IMR-90 (cell line): Measurements from ENCODE around the gene SLC9C2. TPM values are rescaled to one million over a fixed set of nuclear protein-coding genes. Genes with fewer than 3 reads are reported as not detected.

Experiments used
- ATAC-seq: fragments of 200-7000 bp; cut with Tn5 transposase; 2 replicates; pipeline ENCODE4 v1.9.1; 2020; ENCODE audit warnings: low read depth, mild to moderate bottlenecking, moderate library complexity
- BruUV-seq: library from RNA; stranded (reverse); fragments of 400-500 nt; replicated peaks from 2 replicates; lab custom pipeline; 2021; lab: Mats Ljungman, UMichigan
- CTCF ChIA-PET: fragments of 300-600 bp; formaldehyde crosslinking; extraction: SDS; loops from one replicate; lab custom pipeline; 2021; ENCODE audit warnings: antibody characterized with exemption; lab: Yijun Ruan, JAX
- POLR2A ChIA-PET: fragments of 300-600 bp; sonication (Branson Sonifier 250); formaldehyde crosslinking; loops from one replicate; lab custom pipeline; 2022; ENCODE audit warnings: antibody characterized with exemption; ENCODE audit not compliant: unreplicated experiment; lab: Charles Lee
- DNase-seq: peaks from one replicate; pipeline ENCODE4 v3.0.0; 2013
- H2AFZ ChIP-seq: replicated peaks from 2 replicates; pipeline ENCODE3; 2013; ENCODE audit warnings: low read length, mild to moderate bottlenecking; ENCODE audit not compliant: poor library complexity
- H2AK5ac ChIP-seq: 2 replicates; pipeline ENCODE4 v1.6.1; 2013; ENCODE audit warnings: low read depth, low read length, inconsistent platforms
- H2AK9ac ChIP-seq: replicated peaks from 2 replicates; pipeline ENCODE3; 2013; ENCODE audit warnings: mild to moderate bottlenecking, low read depth, low read length, moderate library complexity; ENCODE audit not compliant: poor library complexity
- H2BK120ac ChIP-seq: 2 replicates; pipeline ENCODE4 v1.6.1; 2013; ENCODE audit warnings: low read depth, low read length, inconsistent platforms
- H2BK15ac ChIP-seq: 3 replicates; pipeline ENCODE4 v1.6.1; 2013; ENCODE audit warnings: low read depth, low read length, inconsistent platforms
- H2BK20ac ChIP-seq: 2 replicates; pipeline ENCODE4 v1.6.1; 2013; ENCODE audit warnings: low read depth, mild to moderate bottlenecking, inconsistent platforms, low read length, moderate library complexity
- H2BK5ac ChIP-seq: 2 replicates; pipeline ENCODE4 v1.6.1; 2013; ENCODE audit warnings: mild to moderate bottlenecking, low read depth, low read length, inconsistent platforms; ENCODE audit not compliant: poor library complexity, severe bottlenecking
- H3K14ac ChIP-seq: replicated peaks from 2 replicates; pipeline ENCODE4 v1.6.1; 2013; ENCODE audit warnings: low read depth, low read length, inconsistent platforms
- H3K18ac ChIP-seq: 2 replicates; pipeline ENCODE4 v1.6.1; 2013; ENCODE audit warnings: low read depth, low read length, control low read depth
- H3K23ac ChIP-seq: 2 replicates; pipeline ENCODE4 v1.6.1; 2013; ENCODE audit warnings: low read depth, low read length, inconsistent platforms
- H3K27ac ChIP-seq: 2 replicates; pipeline ENCODE4 v1.5.1; 2013; ENCODE audit warnings: mild to moderate bottlenecking, control low read depth, low read length; ENCODE audit not compliant: insufficient read depth
- H3K27me3 ChIP-seq: 2 replicates; pipeline ENCODE4 v1.6.1; 2013; ENCODE audit warnings: low read length; ENCODE audit not compliant: control insufficient read depth, insufficient read depth
- H3K36me3 ChIP-seq: 2 replicates; pipeline ENCODE4 v1.6.1; 2013; ENCODE audit warnings: low read length, mixed read lengths; ENCODE audit not compliant: control insufficient read depth, insufficient read depth
- H3K4ac ChIP-seq: 2 replicates; pipeline ENCODE4 v1.6.1; 2013; ENCODE audit warnings: low read depth, low read length, inconsistent platforms
- H3K4me1 ChIP-seq: 2 replicates; pipeline ENCODE4 v1.6.1; 2013; ENCODE audit warnings: low read length, mixed read lengths; ENCODE audit not compliant: control insufficient read depth, insufficient read depth
- H3K4me2 ChIP-seq: 2 replicates; pipeline ENCODE4 v1.6.1; 2013; ENCODE audit warnings: low read depth, mild to moderate bottlenecking, control low read depth, low read length, moderate library complexity
- H3K4me3 ChIP-seq: 2 replicates; pipeline ENCODE4 v1.5.1; 2013; ENCODE audit warnings: low read depth, mild to moderate bottlenecking, control low read depth, low read length, moderate library complexity; ENCODE audit not compliant: insufficient read depth
- H3K56ac ChIP-seq: 2 replicates; pipeline ENCODE4 v1.6.1; 2013; ENCODE audit warnings: low read length, inconsistent platforms; ENCODE audit not compliant: insufficient read depth; ENCODE audit errors: extremely low read depth
- H3K79me1 ChIP-seq, 2 experiments: 2 replicates each; pipeline ENCODE4 v1.6.1; 2013; ENCODE audit warnings: low read length in 2 of 2, inconsistent platforms in 1 of 2, low read depth in 1 of 2
- H3K9ac ChIP-seq: 2 replicates; pipeline ENCODE4 v1.6.1; 2013; ENCODE audit warnings: low read depth, low read length, control low read depth
- H3K9me1 ChIP-seq: 2 replicates; pipeline ENCODE4 v1.6.1; 2013; ENCODE audit warnings: low read length, inconsistent platforms; ENCODE audit not compliant: insufficient read depth
- H3K9me3 ChIP-seq: 2 replicates; pipeline ENCODE4 v1.6.1; 2013; ENCODE audit warnings: low read length; ENCODE audit not compliant: control insufficient read depth, insufficient read depth
- H4K20me1 ChIP-seq: 2 replicates; pipeline ENCODE4 v1.6.1; 2013; ENCODE audit warnings: low read length, inconsistent platforms; ENCODE audit not compliant: insufficient read depth
- H4K5ac ChIP-seq: 2 replicates; pipeline ENCODE4 v1.6.1; 2013; ENCODE audit warnings: mild to moderate bottlenecking, low read depth, low read length, control low read depth
- H4K8ac ChIP-seq, 2 experiments: 2 replicates each; pipeline ENCODE4 v1.6.1; 2013; ENCODE audit warnings: low read depth in 2 of 2, low read length in 2 of 2, control low read depth in 1 of 2, inconsistent platforms in 1 of 2
- H4K91ac ChIP-seq: 2 replicates; pipeline ENCODE4 v1.6.1; 2013; ENCODE audit warnings: low read depth, low read length, inconsistent platforms; ENCODE audit not compliant: insufficient read depth
- BHLHE40 ChIP-seq: fragments of 150-350 bp; IDR thresholded peaks from 2 replicates; pipeline ENCODE4 v1.6.1; 2016; ENCODE audit warnings: mild to moderate bottlenecking, low read depth, low read length
- CEBPB ChIP-seq: IDR thresholded peaks from 2 replicates; pipeline ENCODE4 v1.6.1; 2012; ENCODE audit warnings: low read depth, low read length, improper control_type of control experiment
- CTCF ChIP-seq: conservative IDR thresholded peaks from 2 replicates; pipeline ENCODE4 v1.5.1; 2012; ENCODE audit warnings: mild to moderate bottlenecking, low read depth, low read length, improper control_type of control experiment
- ELK1 ChIP-seq: fragments of 150-350 bp; IDR thresholded peaks from 2 replicates; pipeline ENCODE4 v1.6.1; 2016; ENCODE audit warnings: low read depth, mild to moderate bottlenecking, low read length, moderate library complexity, borderline replicate concordance
- FOS ChIP-seq: fragments of 150-350 bp; IDR thresholded peaks from 2 replicates; pipeline ENCODE4 v1.6.1; 2016; ENCODE audit warnings: low read depth, low read length
- MAFK ChIP-seq: IDR thresholded peaks from 2 replicates; pipeline ENCODE4 v1.6.1; 2012; ENCODE audit warnings: low read depth, low read length, improper control_type of control experiment
- MXI1 ChIP-seq: IDR thresholded peaks from 2 replicates; pipeline ENCODE4 v1.6.1; 2012; ENCODE audit warnings: low read depth, mild to moderate bottlenecking, low read length, moderate library complexity, borderline replicate concordance
- NFE2L2 ChIP-seq: fragments of 150-350 bp; IDR thresholded peaks from 2 replicates; pipeline ENCODE4 v1.6.1; 2016; ENCODE audit warnings: low read depth, mild to moderate bottlenecking, low read length
- POLR2A ChIP-seq: IDR thresholded peaks from 2 replicates; pipeline ENCODE4 v1.6.1; 2012; ENCODE audit warnings: mild to moderate bottlenecking, low read depth, low read length
- RAD21 ChIP-seq: IDR thresholded peaks from 2 replicates; pipeline ENCODE4 v1.6.1; 2012; ENCODE audit warnings: low read length, improper control_type of control experiment
- RCOR1 ChIP-seq: IDR thresholded peaks from 2 replicates; pipeline ENCODE4 v1.6.1; 2012; ENCODE audit warnings: mild to moderate bottlenecking, low read length, improper control_type of control experiment; ENCODE audit not compliant: insufficient replicate concordance
- RFX5 ChIP-seq: IDR thresholded peaks from 2 replicates; pipeline ENCODE4 v1.8.0; 2012; ENCODE audit warnings: low read depth, mild to moderate bottlenecking, low read length, moderate library complexity
- SMC3 ChIP-seq: fragments of 150-350 bp; IDR thresholded peaks from 2 replicates; pipeline ENCODE4 v1.6.1; 2016; ENCODE audit warnings: low read depth, mild to moderate bottlenecking, antibody characterized with exemption, low read length, moderate library complexity
- USF2 ChIP-seq: fragments of 150-350 bp; IDR thresholded peaks from 2 replicates; pipeline ENCODE4 v1.6.1; 2017; ENCODE audit warnings: mild to moderate bottlenecking, antibody characterized with exemption, low read length, low read depth
- WGBS, 2 experiments: methylation state at CpG; one replicate each; pipeline versions ENCODE4 v1.1.5 to v1.1.7; 2013; ENCODE audit warnings: missing lambda C conversion rate in 2 of 2; ENCODE audit not compliant: insufficient read length in 1 of 2; ENCODE audit errors: extremely low coverage in 2 of 2; 5-methylcytosine and 5-hydroxymethylcytosine counted together
- dilution Hi-C: fragments of 300-500 bp; cut with HindIII; formaldehyde crosslinking; loops from one replicate; pipeline ENCODE4 v1.14.3; 2018; ENCODE audit warnings: low sequenced_read_pairs; ENCODE audit not compliant: unreplicated experiment
- in situ Hi-C: fragments of 300-500 bp; cut with MboI; formaldehyde crosslinking; loops from 3 replicates; pipeline ENCODE4 v1.14.3; 2019; ENCODE audit warnings: low sequenced_read_pairs, inconsistent platforms, mixed read lengths
- intact Hi-C: fragments of 100-400 bp; cut with micrococcal nuclease; formaldehyde crosslinking; loops from 2 replicates; pipeline ENCODE4 v1.10.0; 2022
- polyA plus RNA-seq, 3 experiments: library from polyadenylated mRNA; depleted of rRNA; stranded (reverse); fragments of >200 nt; gene quantifications; 2 replicates each; pipeline ENCODE4 v1.2.3, GENCODE V29; 2012; ENCODE audit warnings: low replicate concordance in 1 of 3
- total RNA-seq: library from RNA; depleted of rRNA; stranded (reverse); fragments of >200 nt; gene quantifications from 2 replicates; pipeline ENCODE4 v1.2.3, GENCODE V29; 2012

Gene SLC9C2
- total and polyA plus RNA-seq, 2 of the 4 experiments (the other 2 are of a cell fraction): not detected

- 72% methylated on average over 4 of the region's 6 CpGs; no CpG with 5 or more reads in 1 of the 2 experiments for WGBS, 2 experiments
- ATAC-seq: no peak
- Histone ChIP-seq H3K27me3 (no peaks in the 10 kb centered on the region), H2AK9ac (peak overlapping the region; percentile 24), H3K36me3 (no peaks in the 10 kb centered on the region), H3K23ac (no peak overlapping the region), H3K79me1 (no peaks in the 10 kb centered on the region), H2AK5ac (no peak overlapping the region), H3K4me3 (no peak overlapping the region), H3K9me3 (no peaks in the 10 kb centered on the region), H2AFZ (peak overlapping the region; percentile 51), H2BK20ac (no peak overlapping the region), H2BK120ac (no peak overlapping the region), H4K5ac (no peak overlapping the region), H2BK5ac (no peak overlapping the region), H4K8ac (no peak overlapping the region), H3K4me1 (no peaks in the 10 kb centered on the region), H3K9ac (no peak overlapping the region), H3K4ac (no peak overlapping the region), H3K18ac (no peak overlapping the region), H4K91ac (no peak overlapping the region), H3K4me2 (no peak overlapping the region), H3K9me1 (no peaks in the 10 kb centered on the region), H3K27ac (no peak overlapping the region), H2BK15ac (no peak overlapping the region), H3K56ac (no peak overlapping the region), H3K14ac (no peak overlapping the region), H4K20me1 (no peaks in the 10 kb centered on the region)
- POLR2A ChIA-PET: no interaction called here
- DNase-seq: no peak
- dilution Hi-C loops: no loop called here
- in situ Hi-C loops: no loop called here
- no TSS peak for BruUV-seq
- intact Hi-C loops: no loop called here
- CTCF ChIA-PET: interaction anchor here (0.8 to 1.0 kb wide), 2 partner anchors 17 to 1252 kb away, joined by 3 to 4 read pairs; no protein-coding TSS in a partner anchor
- TF ChIP-seq RAD21 (no peak), USF2 (no peak), RCOR1 (no peak), CTCF (no peak), BHLHE40 (no peak), MAFK (no peak), CEBPB (no peak), SMC3 (no peak), FOS (no peak), POLR2A (no peak), MXI1 (no peak), ELK1 (no peak), NFE2L2 (no peak), RFX5 (no peak)
Observed at GRCh38 chr1:173562813-173563212, 40.1 kb downstream of the SLC9C2 start.
